Left ventricle myocardium inferior (tissue), 1 donor: ENCODE measurements around the gene RIMKLA. TPM values are rescaled to one million over a fixed set of nuclear protein-coding genes. Genes with fewer than 3 reads are reported as not detected.

Experiments used
- DNase-seq: peaks from one replicate; pipeline ENCODE4 v3.0.0-alpha.2; 2020
- H3K27ac ChIP-seq: fragments of 200-600 bp; replicated peaks from 2 replicates; pipeline ENCODE4 v1.8.0; 2021
- H3K27me3 ChIP-seq: fragments of 200-600 bp; 2 replicates; pipeline ENCODE4 v1.8.0; 2021; ENCODE audit warnings: low read depth
- H3K36me3 ChIP-seq: fragments of 200-600 bp; 2 replicates; pipeline ENCODE4 v1.8.0; 2021
- H3K4me1 ChIP-seq: fragments of 200-600 bp; 2 replicates; pipeline ENCODE4 v1.8.0; 2021
- H3K4me3 ChIP-seq: fragments of 200-600 bp; 2 replicates; pipeline ENCODE4 v1.8.0; 2021; ENCODE audit warnings: mild to moderate bottlenecking, moderate library complexity
- H3K9me3 ChIP-seq: fragments of 200-600 bp; replicated peaks from 2 replicates; pipeline ENCODE4 v1.8.0; 2021
- CTCF ChIP-seq: fragments of 200-600 bp; IDR thresholded peaks from 2 replicates; pipeline ENCODE4 v1.8.0; 2021; ENCODE audit warnings: antibody characterized with exemption, mild to moderate bottlenecking, borderline replicate concordance
- intact Hi-C: fragments of 100-400 bp; cut with micrococcal nuclease; formaldehyde crosslinking; loops from one replicate; pipeline ENCODE4 v1.11.0; 2022
- total RNA-seq: library from RNA; stranded (reverse); fragmentation: NEBNext Ultra II Directional; extraction: Animal tissue kit (Norgen Biotek cat#: 25700); gene quantifications from one replicate; pipeline ENCODE4 v1.2.1, GENCODE V29; 2021
- donor health status: DM: no; HTN: yes; CAD: no; lungs with severe emphysema.

Gene RIMKLA
- total RNA-seq, 1 donor from 2014 or later = 10.2 TPM

GRCh38 chr1:42364542-42364941, 16.1 kb upstream of the RIMKLA start:
- Histone ChIP-seq H3K9me3 (no peaks in the 10 kb centered on the region), H3K4me1 (no peaks in the 10 kb centered on the region), H3K36me3 (no peaks in the 10 kb centered on the region), H3K4me3 (no peak overlapping the region), H3K27ac (no peak overlapping the region), H3K27me3 (peaks cover 26% of the 10 kb centered on the region)
- intact Hi-C loops = no loop called here
- no peak for DNase-seq
- no peak for TF ChIP-seq CTCF

- intact Hi-C loops = no loop called here
- TF ChIP-seq CTCF = no peak
- H3K27ac ChIP-seq = no peak overlapping the region
- no peak for DNase-seq
- H3K9me3 ChIP-seq = no peaks in the 10 kb centered on the region
- H3K4me3 ChIP-seq = no peak overlapping the region
- H3K36me3 ChIP-seq = no peaks in the 10 kb centered on the region
- H3K27me3 ChIP-seq = peaks cover 27% of the 10 kb centered on the region
- no peaks in the 10 kb centered on the region for H3K4me1 ChIP-seq
Measured at GRCh38 chr1:42365118-42365517, 15.5 kb upstream of the RIMKLA start.

- intact Hi-C loops = no loop called here
- DNase-seq = no peak
- H3K4me3 ChIP-seq = no peak overlapping the region
Measured at GRCh38 chr1:42368096-42368795, 12.3 kb upstream of the RIMKLA start.

GRCh38 chr1:42369471-42369870, 11.1 kb upstream of the RIMKLA start:
- Histone ChIP-seq H3K4me1 (no peaks in the 10 kb centered on the region), H3K9me3 (no peaks in the 10 kb centered on the region), H3K27ac (no peak overlapping the region), H3K27me3 (peaks cover 28% of the 10 kb centered on the region), H3K36me3 (no peaks in the 10 kb centered on the region), H3K4me3 (no peak overlapping the region)
- no peak for DNase-seq
- intact Hi-C loops = no loop called here
- TF ChIP-seq CTCF = no peak

More at GRCh38 chr1:42368096-42368795, 12.3 kb upstream of the RIMKLA start:
- Histone ChIP-seq H3K4me1 (no peaks in the 10 kb centered on the region), H3K9me3 (no peaks in the 10 kb centered on the region), H3K27me3 (peaks cover 25% of the 10 kb centered on the region), H3K36me3 (no peaks in the 10 kb centered on the region), H3K27ac (no peak overlapping the region)
- no peak for TF ChIP-seq CTCF

GRCh38 chr1:42370876-42371549, 9.6 kb upstream of the RIMKLA start:
- intact Hi-C loops = no loop called here
- Histone ChIP-seq H3K4me1 (no peaks in the 10 kb centered on the region), H3K27ac (no peak overlapping the region), H3K4me3 (no peak overlapping the region), H3K36me3 (no peaks in the 10 kb centered on the region), H3K27me3 (peaks cover 32% of the 10 kb centered on the region), H3K9me3 (no peaks in the 10 kb centered on the region)
- no peak for DNase-seq
- TF ChIP-seq CTCF = no peak
